ENCODE data around the gene STPG2.

STPG2 gene

GRCh38 chr4:98094118-98094517 lies 49.2 kb downstream of the STPG2 start:
- DNase-seq (ENCODE audit: low read depth in 1 of 2, low spot score in 1 of 2), result no peak

GRCh38 chr4:98093662-98094061 lies 49.6 kb downstream of the STPG2 start:
- no peak for DNase-seq (ENCODE audit: low read depth in 1 of 2, low spot score in 1 of 2)

- DNase-seq (ENCODE audit: low read depth in 1 of 2, low spot score in 1 of 2), result no peak
Measured at GRCh38 chr4:98092833-98093439, 50.3 kb downstream of the STPG2 start.

GRCh38 chr4:98081936-98082335 lies 61.3 kb downstream of the STPG2 start:
- DNase-seq (ENCODE audit: low read depth in 1 of 2, low spot score in 1 of 2), result no peak

GRCh38 chr4:98068495-98068894 lies 74.8 kb downstream of the STPG2 start:
- no peak for DNase-seq (ENCODE audit: low read depth in 1 of 2, low spot score in 1 of 2)

- DNase-seq (ENCODE audit: low read depth in 1 of 2, low spot score in 1 of 2), result no peak
Measured at GRCh38 chr4:98055800-98056501, 87.3 kb downstream of the STPG2 start.

GRCh38 chr4:98046665-98047064 lies 96.6 kb downstream of the STPG2 start:
- no peak for DNase-seq (ENCODE audit: low read depth in 1 of 2, low spot score in 1 of 2)

- DNase-seq (ENCODE audit: low read depth in 1 of 2, low spot score in 1 of 2), result no peak
Measured at GRCh38 chr4:98030059-98030458, 113.2 kb downstream of the STPG2 start.

- DNase-seq (ENCODE audit: low read depth in 1 of 2, low spot score in 1 of 2), result no peak
Measured at GRCh38 chr4:98027827-98028226, 115.4 kb downstream of the STPG2 start.

- DNase-seq (ENCODE audit: low read depth in 1 of 2, low spot score in 1 of 2), result no peak
Measured at GRCh38 chr4:98026362-98026761, 116.9 kb downstream of the STPG2 start.

- DNase-seq (ENCODE audit: low read depth in 1 of 2, low spot score in 1 of 2), result no peak
Measured at GRCh38 chr4:98006814-98007412, 136.4 kb downstream of the STPG2 start.

- DNase-seq (ENCODE audit: low read depth in 1 of 2, low spot score in 1 of 2), result no peak
Measured at GRCh38 chr4:98006060-98006459, 137.2 kb downstream of the STPG2 start.

GRCh38 chr4:98000940-98001339 lies 142.3 kb downstream of the STPG2 start:
- no peak for DNase-seq (ENCODE audit: low read depth in 1 of 2, low spot score in 1 of 2)

- DNase-seq (ENCODE audit: low read depth in 1 of 2, low spot score in 1 of 2), result no peak
Measured at GRCh38 chr4:97998203-97998602, 145.1 kb downstream of the STPG2 start.

GRCh38 chr4:97994765-97995465 lies 148.4 kb downstream of the STPG2 start:
- no peak for DNase-seq (ENCODE audit: low read depth in 1 of 2, low spot score in 1 of 2)

- DNase-seq (ENCODE audit: low read depth in 1 of 2, low spot score in 1 of 2), result no peak
Measured at GRCh38 chr4:97990409-97990808, 152.9 kb downstream of the STPG2 start.

GRCh38 chr4:97987019-97987648 lies 156.1 kb downstream of the STPG2 start:
- no peak for DNase-seq (ENCODE audit: low read depth in 1 of 2, low spot score in 1 of 2)

GRCh38 chr4:97984545-97985131 lies 158.6 kb downstream of the STPG2 start:
- DNase-seq (ENCODE audit: low read depth in 1 of 2, low spot score in 1 of 2), result no peak

GRCh38 chr4:97978791-97979488 lies 164.3 kb downstream of the STPG2 start:
- no peak for DNase-seq (ENCODE audit: low read depth in 1 of 2, low spot score in 1 of 2)

GRCh38 chr4:97953171-97953941 lies 189.9 kb downstream of the STPG2 start:
- DNase-seq (ENCODE audit: low read depth in 1 of 2, low spot score in 1 of 2), result no peak
